Measurements from ENCODE around the gene NRP2. TPM values are rescaled to one million over a fixed set of nuclear protein-coding genes. Genes with fewer than 3 reads are reported as not detected.

NRP2 gene
- total and polyA plus RNA-seq, 2 donors (not counting 1 experiment from before 2014, with no cell fraction given) = 16.6 to 28.7 TPM

GRCh38 chr2:205655779-205656456 lies 26.4 kb upstream of the NRP2 start:
- Histone ChIP-seq H3K79me2 (ENCODE audit: control insufficient read depth, insufficient read depth, low read length) (no peaks in the 10 kb centered on the region), H2AFZ (ENCODE audit: low read length) (no peak overlapping the region), H3K9ac (ENCODE audit: insufficient read depth, low read length) (no peak overlapping the region), H3K27me3 (ENCODE audit: control insufficient read depth, insufficient read depth, low read length) (no peaks in the 10 kb centered on the region), H4K20me1 (ENCODE audit: control insufficient read depth, extremely low read depth, insufficient read depth, low read length) (no peaks in the 10 kb centered on the region), H3K4me1 (ENCODE audit: control insufficient read depth, extremely low read depth, insufficient read depth, low read length) (peaks cover 17% of the 10 kb centered on the region), H3K27ac (ENCODE audit: insufficient read depth, low read length) (no peak overlapping the region), H3K4me2 (ENCODE audit: extremely low read depth, insufficient read depth, low read length) (no peak overlapping the region), H3K9me3 (ENCODE audit: control insufficient read depth, insufficient read depth, low read depth, low read length) (no peaks in the 10 kb centered on the region), H3K4me3 (replicated peaks in 1 of 4; ENCODE audit: control extremely low read depth in 1 of 4, insufficient read depth in 1 of 4, low read depth in 3 of 4, low read length in 4 of 4) (no peak overlapping the region), H3K36me3 (ENCODE audit: control insufficient read depth, insufficient read depth, low read length) (no peaks in the 10 kb centered on the region)
- DNase-seq (ENCODE audit: low read depth in 2 of 2) = no peak
- TF ChIP-seq CTCF (conservative IDR thresholded peaks at IDR 0.05 in 1 of 2, IDR thresholded peaks at IDR 0.05 in 1 of 2; ENCODE audit: low read depth in 1 of 2, low read length in 2 of 2) = no peak
- TF ChIP-seq EZH2 (IDR thresholded peaks at IDR 0.05; ENCODE audit: low read length, missing control alignments) = no peak

- Histone ChIP-seq H3K4me2 (ENCODE audit: extremely low read depth, insufficient read depth, low read length) (no peak overlapping the region), H3K9me3 (ENCODE audit: control insufficient read depth, insufficient read depth, low read depth, low read length) (no peaks in the 10 kb centered on the region), H3K79me2 (ENCODE audit: control insufficient read depth, insufficient read depth, low read length) (no peaks in the 10 kb centered on the region), H4K20me1 (ENCODE audit: control insufficient read depth, extremely low read depth, insufficient read depth, low read length) (no peaks in the 10 kb centered on the region), H3K9ac (ENCODE audit: insufficient read depth, low read length) (no peak overlapping the region), H2AFZ (ENCODE audit: low read length) (no peak overlapping the region), H3K4me1 (ENCODE audit: control insufficient read depth, extremely low read depth, insufficient read depth, low read length) (peaks cover 20% of the 10 kb centered on the region), H3K27ac (ENCODE audit: insufficient read depth, low read length) (no peak overlapping the region), H3K36me3 (ENCODE audit: control insufficient read depth, insufficient read depth, low read length) (no peaks in the 10 kb centered on the region), H3K4me3 (replicated peaks in 1 of 4; ENCODE audit: control extremely low read depth in 1 of 4, insufficient read depth in 1 of 4, low read depth in 3 of 4, low read length in 4 of 4) (no peak overlapping the region), H3K27me3 (ENCODE audit: control insufficient read depth, insufficient read depth, low read length) (no peaks in the 10 kb centered on the region)
- TF ChIP-seq EZH2 (IDR thresholded peaks at IDR 0.05; ENCODE audit: low read length, missing control alignments) (no peak), CTCF (conservative IDR thresholded peaks at IDR 0.05 in 1 of 2, IDR thresholded peaks at IDR 0.05 in 1 of 2; ENCODE audit: low read depth in 1 of 2, low read length in 2 of 2) (no peak)
- no peak for DNase-seq (ENCODE audit: low read depth in 2 of 2)
These were observed 25.8 kb upstream of the NRP2 start for GRCh38 chr2:205656461-205656860.

GRCh38 chr2:205656941-205657340 lies 25.4 kb upstream of the NRP2 start:
- no peaks in the 10 kb centered on the region for H3K27me3 ChIP-seq (ENCODE audit: control insufficient read depth, insufficient read depth, low read length)
- H3K9me3 ChIP-seq (ENCODE audit: control insufficient read depth, insufficient read depth, low read depth, low read length) = no peaks in the 10 kb centered on the region
- H4K20me1 ChIP-seq (ENCODE audit: control insufficient read depth, extremely low read depth, insufficient read depth, low read length) = no peaks in the 10 kb centered on the region
- H3K27ac ChIP-seq (ENCODE audit: insufficient read depth, low read length) = no peak overlapping the region
- no peaks in the 10 kb centered on the region for H3K79me2 ChIP-seq (ENCODE audit: control insufficient read depth, insufficient read depth, low read length)
- TF ChIP-seq EZH2 (IDR thresholded peaks at IDR 0.05; ENCODE audit: low read length, missing control alignments) (no peak), CTCF (conservative IDR thresholded peaks at IDR 0.05 in 1 of 2, IDR thresholded peaks at IDR 0.05 in 1 of 2; ENCODE audit: low read depth in 1 of 2, low read length in 2 of 2) (no peak)
- H3K36me3 ChIP-seq (ENCODE audit: control insufficient read depth, insufficient read depth, low read length) = no peaks in the 10 kb centered on the region
- no peak overlapping the region for H3K9ac ChIP-seq (ENCODE audit: insufficient read depth, low read length)
- H3K4me2 ChIP-seq (ENCODE audit: extremely low read depth, insufficient read depth, low read length) = no peak overlapping the region
- peaks cover 20% of the 10 kb centered on the region for H3K4me1 ChIP-seq (ENCODE audit: control insufficient read depth, extremely low read depth, insufficient read depth, low read length)
- no peak overlapping the region for H3K4me3 ChIP-seq (replicated peaks in 1 of 4; ENCODE audit: control extremely low read depth in 1 of 4, insufficient read depth in 1 of 4, low read depth in 3 of 4, low read length in 4 of 4)
- H2AFZ ChIP-seq (ENCODE audit: low read length) = no peak overlapping the region
- DNase-seq (ENCODE audit: low read depth in 2 of 2) = no peak

Measured in fibroblast of lung (primary cell).